NCI-H82 treated with DMSO at 0.1 percent for 48 hours (cell line): Measurements from ENCODE around the gene PSKH1.
A peak's percentile ranks its signal among the peaks of the same experiment; 100 is the strongest.
"Not testable (repeated sequence)": the region's sequence is repeated elsewhere in the genome, so short reads cannot be mapped to it uniquely, and the experiment has no call there.

Experiments used
- DNase-seq: peaks from one replicate; lab custom pipeline; 2025; ENCODE audit not compliant: unreplicated experiment; lab: John Stamatoyannopoulos, UW

Gene PSKH1

GRCh38 chr16:67892899-67893742 is at the start of gene PSKH1:
Gene PSKH1, plus strand, starts transcription at chr16:67893254. Its CDS starts 15,496 bp downstream, at chr16:67908750.
- peak; percentile 90 for DNase-seq

- DNase-seq: no peak
Measured at GRCh38 chr16:67843343-67843765, 49.7 kb upstream of the PSKH1 start.

GRCh38 chr16:67844497-67844896 is 48.6 kb upstream of the PSKH1 start:
- DNase-seq: no peak

- no peak for DNase-seq
Measured at GRCh38 chr16:67845291-67846062, 47.6 kb upstream of the PSKH1 start.

- DNase-seq: no peak
Measured at GRCh38 chr16:67846063-67846319, 47.1 kb upstream of the PSKH1 start.

- peak; percentile 95 for DNase-seq
Measured at GRCh38 chr16:67846320-67847063, 46.6 kb upstream of the PSKH1 start, which contains the start of gene NUTF2. Gene NUTF2, plus strand, starts transcription at chr16:67846933. Its CDS starts 18,198 bp downstream, at chr16:67865131.

- no peak for DNase-seq
Measured at GRCh38 chr16:67847064-67847861, 45.8 kb upstream of the PSKH1 start, which contains the start of gene CENPT. Gene CENPT, minus strand, starts transcription at chr16:67847693. Its CDS starts 13,834 bp downstream, at chr16:67833859.

GRCh38 chr16:67848118-67848517 is 44.9 kb upstream of the PSKH1 start:
- DNase-seq: no peak

GRCh38 chr16:67853670-67854069 is 39.4 kb upstream of the PSKH1 start:
- no peak for DNase-seq

- no peak for DNase-seq
Measured at GRCh38 chr16:67855789-67856188, 37.3 kb upstream of the PSKH1 start.

GRCh38 chr16:67856927-67857546 is 36.0 kb upstream of the PSKH1 start:
- no peak for DNase-seq

- DNase-seq: no peak
Measured at GRCh38 chr16:67857547-67858233, 35.4 kb upstream of the PSKH1 start.

GRCh38 chr16:67858500-67858899 is 34.6 kb upstream of the PSKH1 start:
- DNase-seq: no peak

- no peak for DNase-seq
Measured at GRCh38 chr16:67860589-67861398, 32.3 kb upstream of the PSKH1 start.

- DNase-seq: no peak
Measured at GRCh38 chr16:67861877-67862276, 31.2 kb upstream of the PSKH1 start.

- no peak for DNase-seq
Measured at GRCh38 chr16:67862623-67863583, 30.2 kb upstream of the PSKH1 start.

- DNase-seq: not testable (repeated sequence)
Measured at GRCh38 chr16:67864044-67864443, 29.0 kb upstream of the PSKH1 start.

GRCh38 chr16:67864594-67864993 is 28.5 kb upstream of the PSKH1 start:
- no peak for DNase-seq
